SH-SY5Y (cell line): ENCODE measurements around the gene CERS2.

Experiments
- GATA2 ChIP-seq: IDR thresholded peaks from 2 replicates; pipeline ENCODE4 v1.6.1; 2011; ENCODE audit warnings: mild to moderate bottlenecking, low read depth, low read length
- GATA3 ChIP-seq: IDR thresholded peaks from 2 replicates; pipeline ENCODE4 v1.6.1; 2011; ENCODE audit warnings: low read depth, mild to moderate bottlenecking, low read length, moderate library complexity

GRCh38 chr1:151001602-151002001 is 27.0 kb upstream of the CERS2 start:
- TF ChIP-seq GATA2 (no peak), GATA3 (no peak)
